GM12878 (cell line): Measurements from ENCODE around the gene ZBTB8OS. TPM values are rescaled to one million over a fixed set of nuclear protein-coding genes. Genes with fewer than 3 reads are reported as not detected.

Experiments used
- ATAC-seq: fragments of 200-7000 bp; cut with Tn5 transposase; 3 replicates; pipeline ENCODE4 v1.9.1; 2020; ENCODE audit warnings: mild to moderate bottlenecking, moderate library complexity
- BruUV-seq: library from RNA; stranded (reverse); fragments of 400-500 nt; replicated peaks from 2 replicates; lab custom pipeline; 2021; lab: Mats Ljungman, UMichigan
- CTCF ChIA-PET: fragments of 300-600 bp; sonication (Branson Sonifier 250); formaldehyde crosslinking; extraction: SDS; loops from one replicate; lab custom pipeline; 2021; ENCODE audit warnings: inconsistent platforms; lab: Yijun Ruan, JAX
- POLR2A ChIA-PET: fragments of 350-600 bp; formaldehyde crosslinking; extraction: SDS; loops from one replicate; lab custom pipeline; 2021; ENCODE audit warnings: inconsistent platforms; lab: Charles Lee
- RAD21 ChIA-PET: fragments of 300-600 bp; sonication (Branson Sonifier 250); formaldehyde crosslinking; loops from one replicate; lab custom pipeline; 2023; ENCODE audit warnings: antibody characterized with exemption; ENCODE audit not compliant: unreplicated experiment; lab: Charles Lee
- SMC1A ChIA-PET: fragments of 300-600 bp; sonication (Branson Sonifier 250); formaldehyde crosslinking; loops from one replicate; lab custom pipeline; 2023; ENCODE audit not compliant: unreplicated experiment, uncharacterized antibody; lab: Charles Lee
- DNase-seq: peaks from one replicate; pipeline ENCODE4 v3.0.0-alpha.2; 2011; ENCODE audit warnings: low read depth, low spot score
- FAIRE-seq: peaks from 3 replicates; lab custom pipeline; 2011; peaks lifted over from hg19 to GRCh38; lab: Jason Lieb, UNC
- H2AFZ ChIP-seq: 2 replicates; pipeline ENCODE4 v1.6.0; 2011; ENCODE audit warnings: low read depth, low read length, control low read depth; ENCODE audit not compliant: control insufficient read depth
- H3K27ac ChIP-seq: 2 replicates; pipeline ENCODE4 v1.5.1; 2011; ENCODE audit warnings: control low read depth; ENCODE audit not compliant: control insufficient read depth, insufficient read depth
- H3K27me3 ChIP-seq, 2 experiments: replicated peaks in 1 of 2; 2 replicates each; pipeline versions ENCODE4 v1.6.0 to v1.6.1; 2011; ENCODE audit warnings: low read length in 1 of 2; ENCODE audit not compliant: control insufficient read depth in 2 of 2, insufficient read depth in 2 of 2
- H3K36me3 ChIP-seq, 2 experiments: 2 replicates each; pipeline ENCODE4 v1.5.1; 2011; ENCODE audit warnings: low read length in 1 of 2; ENCODE audit not compliant: control insufficient read depth in 2 of 2, insufficient read depth in 2 of 2
- H3K4me1 ChIP-seq: 2 replicates; pipeline ENCODE4 v1.6.1; 2011; ENCODE audit warnings: mild to moderate bottlenecking, low read length, moderate library complexity, mixed read lengths; ENCODE audit not compliant: control insufficient read depth, insufficient read depth
- H3K4me2 ChIP-seq: 2 replicates; pipeline ENCODE4 v1.6.0; 2011; ENCODE audit warnings: control low read depth; ENCODE audit not compliant: control insufficient read depth, insufficient read depth
- H3K4me3 ChIP-seq: fragments of 200-600 bp; sonication (generic); 2 replicates; pipeline ENCODE4 v1.5.1; 2016
- H3K79me2 ChIP-seq: 2 replicates; pipeline ENCODE4 v1.6.0; 2011; ENCODE audit warnings: low read length; ENCODE audit not compliant: control insufficient read depth, insufficient read depth
- H3K9ac ChIP-seq: 2 replicates; pipeline ENCODE4 v1.8.0; 2011; ENCODE audit warnings: low read length, control low read depth, mixed read lengths; ENCODE audit not compliant: control insufficient read depth, insufficient read depth
- H3K9me3 ChIP-seq: replicated peaks from 3 replicates; pipeline ENCODE4 v1.5.1; 2011; ENCODE audit warnings: mild to moderate bottlenecking, low read length; ENCODE audit not compliant: control insufficient read depth, insufficient read depth
- H4K20me1 ChIP-seq: 2 replicates; pipeline ENCODE4 v1.6.0; 2011; ENCODE audit not compliant: control insufficient read depth, insufficient read depth
- CHD1 ChIP-seq: IDR thresholded peaks from 2 replicates; pipeline ENCODE4 v1.6.1; 2012; ENCODE audit warnings: low read depth, low read length, improper control_type of control experiment
- IRF3 ChIP-seq: fragments of 450-650 bp; IDR thresholded peaks from 2 replicates; pipeline ENCODE4 v1.6.1; 2014; ENCODE audit warnings: mild to moderate bottlenecking
- PBX3 ChIP-seq: IDR thresholded peaks from 2 replicates; pipeline ENCODE4 v1.6.1; 2011; ENCODE audit warnings: mild to moderate bottlenecking, low read depth, low read length, moderate library complexity; ENCODE audit not compliant: insufficient replicate concordance
- RB1 ChIP-seq: fragments of 450-650 bp; formaldehyde crosslinking; IDR thresholded peaks from 2 replicates; pipeline ENCODE4 v1.6.1; 2017; ENCODE audit warnings: mild to moderate bottlenecking, borderline replicate concordance
- RCOR1 ChIP-seq: conservative IDR thresholded peaks from 2 replicates; pipeline ENCODE4 v1.6.1; 2012; ENCODE audit warnings: low read depth, low read length, improper control_type of control experiment
- WGBS: methylation state at CpG from one replicate; pipeline ENCODE4 v1.1.6; 2016; ENCODE audit warnings: low lambda C conversion rate; ENCODE audit not compliant: insufficient replicate concordance, insufficient coverage; ENCODE audit errors: missing lambda C conversion rate; 5-methylcytosine and 5-hydroxymethylcytosine counted together
- in situ Hi-C: fragments of 300-500 bp; cut with MboI; formaldehyde crosslinking; loops from 9 replicates; pipeline ENCODE4 v1.14.3; 2018; ENCODE audit warnings: mixed read lengths
- intact Hi-C: fragments of 100-400 bp; cut with micrococcal nuclease; formaldehyde crosslinking; loops from one replicate; pipeline ENCODE4 v1.14.2; 2022; ENCODE audit not compliant: unreplicated experiment
- polyA plus RNA-seq, 11 experiments: library from polyadenylated mRNA; depleted of rRNA in 4 of 11; unstranded in 6 of 11; stranded (reverse) in 5 of 11; fragments of >200 nt; fragmentation: Nextera tagmentation in 4 of 11; fragmentation: Illumina TruSeq in 1 of 11; extraction: Ambion mirVana in 4 of 11; extraction: Trizol in 1 of 11; gene quantifications; 1 replicate in 1 of 11; 2 replicates in 10 of 11; pipeline versions ENCODE4 v1.2.1 to v1.2.3, GENCODE V29; 2011 to 2016; ENCODE audit warnings: inconsistent platforms in 2 of 11, missing spikeins in 2 of 11, low read depth in 1 of 11
- total RNA-seq, 4 experiments: library from RNA; depleted of rRNA in 3 of 4; stranded (reverse); fragments of >200 nt in 3 of 4; fragmentation: Illumina TruSeq in 1 of 4; extraction: Trizol in 1 of 4; gene quantifications; 2 replicates each; pipeline versions ENCODE4 v1.2.1 to v1.2.3, GENCODE V29; 2013 to 2021
- TF ChIP-seq, protein P1 (sequence below): fragments of 150-350 bp; IDR thresholded peaks from 2 replicates; pipeline ENCODE4 v1.6.1; 2016; ENCODE audit warnings: low read depth, low read length
- TF ChIP-seq, protein P2 (sequence below): fragments of 450-650 bp; IDR thresholded peaks from 2 replicates; pipeline ENCODE4 v1.6.1; 2017; ENCODE audit warnings: mild to moderate bottlenecking, low read depth, inconsistent platforms; ENCODE audit not compliant: poor library complexity, severe bottlenecking

Gene ZBTB8OS
- total and polyA plus RNA-seq, 10 of the 15 experiments (the other 5 are each of a cell fraction or from before 2014, with no cell fraction given) = 77.8 to 350 (median 139) TPM

DNA sequence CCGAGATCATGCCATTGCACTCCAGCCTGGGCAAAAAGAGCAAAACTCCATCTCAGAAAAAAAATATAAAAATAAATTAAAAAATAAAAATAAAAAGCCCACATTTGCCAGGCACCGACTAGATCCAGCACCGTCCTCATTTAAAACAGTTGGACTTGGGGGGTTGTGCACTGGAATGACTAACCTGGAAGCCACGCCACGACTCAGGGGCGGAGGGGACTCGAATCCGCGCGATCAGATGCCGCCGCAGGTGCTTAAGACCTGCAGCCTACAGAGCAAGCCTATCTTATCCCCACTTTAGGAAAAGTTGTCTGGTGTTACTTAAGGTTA, 38.5 kb downstream of the ZBTB8OS start:
- FAIRE-seq (no peak), DNase-seq (no peak), ATAC-seq (no peak)
- no peaks in the 10 kb centered on the region for H3K9me3 ChIP-seq
- H3K4me2 ChIP-seq = peak overlapping the region; percentile 97
- ChIA-PET RAD21 (interaction anchor here (1.5 kb wide), 1 partner anchor 34 kb away, joined by 3 read pairs; no protein-coding TSS in a partner anchor), CTCF (interaction anchor here (1.3 to 1.6 kb wide), 2 partner anchors 21 to 91 kb away, joined by 4 to 5 read pairs; no protein-coding TSS in a partner anchor), SMC1A (interaction anchor here (1.3 kb wide), 1 partner anchor 72 kb away, joined by 3 read pairs; no protein-coding TSS in a partner anchor), POLR2A (interaction anchor here (0.6 kb wide), 2 partner anchors 16 to 215 kb away, joined by 4 to 5 read pairs; no protein-coding TSS in a partner anchor)
- no TSS peak for BruUV-seq
- WGBS = 33% methylated on average over 12 of the region's 12 CpGs
- TF ChIP-seq, protein P1, sequence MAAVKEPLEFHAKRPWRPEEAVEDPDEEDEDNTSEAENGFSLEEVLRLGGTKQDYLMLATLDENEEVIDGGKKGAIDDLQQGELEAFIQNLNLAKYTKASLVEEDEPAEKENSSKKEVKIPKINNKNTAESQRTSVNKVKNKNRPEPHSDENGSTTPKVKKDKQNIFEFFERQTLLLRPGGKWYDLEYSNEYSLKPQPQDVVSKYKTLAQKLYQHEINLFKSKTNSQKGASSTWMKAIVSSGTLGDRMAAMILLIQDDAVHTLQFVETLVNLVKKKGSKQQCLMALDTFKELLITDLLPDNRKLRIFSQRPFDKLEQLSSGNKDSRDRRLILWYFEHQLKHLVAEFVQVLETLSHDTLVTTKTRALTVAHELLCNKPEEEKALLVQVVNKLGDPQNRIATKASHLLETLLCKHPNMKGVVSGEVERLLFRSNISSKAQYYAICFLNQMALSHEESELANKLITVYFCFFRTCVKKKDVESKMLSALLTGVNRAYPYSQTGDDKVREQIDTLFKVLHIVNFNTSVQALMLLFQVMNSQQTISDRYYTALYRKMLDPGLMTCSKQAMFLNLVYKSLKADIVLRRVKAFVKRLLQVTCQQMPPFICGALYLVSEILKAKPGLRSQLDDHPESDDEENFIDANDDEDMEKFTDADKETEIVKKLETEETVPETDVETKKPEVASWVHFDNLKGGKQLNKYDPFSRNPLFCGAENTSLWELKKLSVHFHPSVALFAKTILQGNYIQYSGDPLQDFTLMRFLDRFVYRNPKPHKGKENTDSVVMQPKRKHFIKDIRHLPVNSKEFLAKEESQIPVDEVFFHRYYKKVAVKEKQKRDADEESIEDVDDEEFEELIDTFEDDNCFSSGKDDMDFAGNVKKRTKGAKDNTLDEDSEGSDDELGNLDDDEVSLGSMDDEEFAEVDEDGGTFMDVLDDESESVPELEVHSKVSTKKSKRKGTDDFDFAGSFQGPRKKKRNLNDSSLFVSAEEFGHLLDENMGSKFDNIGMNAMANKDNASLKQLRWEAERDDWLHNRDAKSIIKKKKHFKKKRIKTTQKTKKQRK = no peak
- TF ChIP-seq PBX3 (no peak), RCOR1 (no peak), RB1 (no peak), CHD1 (no peak), IRF3 (no peak)
- TF ChIP-seq, protein P2, sequence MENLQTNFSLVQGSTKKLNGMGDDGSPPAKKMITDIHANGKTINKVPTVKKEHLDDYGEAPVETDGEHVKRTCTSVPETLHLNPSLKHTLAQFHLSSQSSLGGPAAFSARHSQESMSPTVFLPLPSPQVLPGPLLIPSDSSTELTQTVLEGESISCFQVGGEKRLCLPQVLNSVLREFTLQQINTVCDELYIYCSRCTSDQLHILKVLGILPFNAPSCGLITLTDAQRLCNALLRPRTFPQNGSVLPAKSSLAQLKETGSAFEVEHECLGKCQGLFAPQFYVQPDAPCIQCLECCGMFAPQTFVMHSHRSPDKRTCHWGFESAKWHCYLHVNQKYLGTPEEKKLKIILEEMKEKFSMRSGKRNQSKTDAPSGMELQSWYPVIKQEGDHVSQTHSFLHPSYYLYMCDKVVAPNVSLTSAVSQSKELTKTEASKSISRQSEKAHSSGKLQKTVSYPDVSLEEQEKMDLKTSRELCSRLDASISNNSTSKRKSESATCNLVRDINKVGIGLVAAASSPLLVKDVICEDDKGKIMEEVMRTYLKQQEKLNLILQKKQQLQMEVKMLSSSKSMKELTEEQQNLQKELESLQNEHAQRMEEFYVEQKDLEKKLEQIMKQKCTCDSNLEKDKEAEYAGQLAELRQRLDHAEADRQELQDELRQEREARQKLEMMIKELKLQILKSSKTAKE = no peak
- intact Hi-C loops = no loop called here
- H3K36me3 ChIP-seq = no peaks in the 10 kb centered on the region
- H2AFZ ChIP-seq = peak overlapping the region; percentile 87
- peaks cover 5% of the 10 kb centered on the region; the same call in 1 of the 2 replicates for H3K4me1 ChIP-seq
- no peaks in the 10 kb centered on the region for H3K27me3 ChIP-seq
- in situ Hi-C loops = no loop called here
- H3K79me2 ChIP-seq = no peaks in the 10 kb centered on the region
- H3K9ac ChIP-seq = peak overlapping the region; percentile 53; the same call in 1 of the 2 replicates
- no peaks in the 10 kb centered on the region for H4K20me1 ChIP-seq
- peak overlapping the region; percentile 67 for H3K4me3 ChIP-seq
- no peak overlapping the region; the same call in 1 of the 2 replicates for H3K27ac ChIP-seq
